Measurements from ENCODE around the gene ADGRF1. TPM values are rescaled to one million over a fixed set of nuclear protein-coding genes. Genes with fewer than 3 reads are reported as not detected.
"Not testable (repeated sequence)": the region's sequence is repeated elsewhere in the genome, so short reads cannot be mapped to it uniquely, and the experiment has no call there.

Gene ADGRF1
- total RNA-seq, 1 donor from 2014 or later, result not detected

DNA sequence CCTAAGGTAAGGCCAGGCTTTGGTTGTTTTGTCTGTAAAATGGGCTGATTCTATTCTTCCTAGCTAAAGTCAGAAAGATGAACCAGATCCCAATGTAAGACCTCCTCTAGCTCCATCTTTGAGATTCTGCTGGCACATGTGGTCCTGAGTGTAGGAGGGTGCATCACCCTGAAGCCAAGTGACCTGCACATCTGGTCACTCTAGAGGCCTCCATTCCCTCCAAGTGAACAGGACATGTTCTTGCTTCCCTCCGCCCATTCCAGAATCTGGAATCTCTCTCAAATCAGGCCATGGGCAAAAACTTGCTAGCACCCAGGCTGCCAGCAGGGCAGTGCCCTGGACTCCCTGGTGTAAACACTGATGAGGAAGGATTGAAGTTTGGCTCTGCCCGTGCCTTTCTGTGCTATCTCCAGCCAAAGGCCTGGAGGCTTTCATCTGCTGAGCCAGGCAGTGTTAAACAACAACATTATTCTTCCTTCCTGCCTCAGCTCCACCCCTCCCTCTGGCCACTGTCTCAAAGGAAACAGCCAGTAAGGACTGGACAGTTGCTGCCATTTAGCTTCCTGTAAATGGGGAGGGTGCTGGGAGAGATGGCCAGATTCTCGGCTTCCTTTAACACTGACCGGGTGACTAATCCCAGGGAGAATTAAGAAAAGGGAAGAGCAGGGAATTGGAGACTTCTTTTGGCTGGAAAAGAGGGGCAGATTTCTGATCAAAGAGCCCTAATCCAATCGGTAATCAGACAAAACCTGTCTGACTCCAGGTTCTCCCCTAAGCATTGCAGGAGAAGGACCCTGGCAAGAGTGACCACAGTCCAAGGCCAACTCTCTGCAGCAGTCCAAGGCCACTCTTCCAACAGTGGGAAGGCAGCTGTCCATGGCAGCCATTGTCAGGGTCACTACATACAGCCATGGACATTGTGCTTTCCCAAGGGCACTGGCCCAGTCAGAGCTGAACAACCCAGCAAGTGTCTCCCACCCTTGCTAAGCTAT lies 19.5 kb upstream of the ADGRF1 start:
- Mint-ChIP-seq H3K4me1 (ENCODE audit: low read depth) (peaks cover 30% of the 10 kb centered on the region), H3K4me3 (ENCODE audit: unreplicated experiment) (no peak overlapping the region), H3K27ac (ENCODE audit: unreplicated experiment) (no peak overlapping the region), H3K27me3 (ENCODE audit: low read depth) (no peaks in the 10 kb centered on the region), H3K36me3 (ENCODE audit: low read depth) (no peaks in the 10 kb centered on the region), H3K9me3 (ENCODE audit: low read depth) (peaks cover 7% of the 10 kb centered on the region)
- DNase-seq (ENCODE audit: low spot score), result no peak
- TF ChIP-seq, protein P1, sequence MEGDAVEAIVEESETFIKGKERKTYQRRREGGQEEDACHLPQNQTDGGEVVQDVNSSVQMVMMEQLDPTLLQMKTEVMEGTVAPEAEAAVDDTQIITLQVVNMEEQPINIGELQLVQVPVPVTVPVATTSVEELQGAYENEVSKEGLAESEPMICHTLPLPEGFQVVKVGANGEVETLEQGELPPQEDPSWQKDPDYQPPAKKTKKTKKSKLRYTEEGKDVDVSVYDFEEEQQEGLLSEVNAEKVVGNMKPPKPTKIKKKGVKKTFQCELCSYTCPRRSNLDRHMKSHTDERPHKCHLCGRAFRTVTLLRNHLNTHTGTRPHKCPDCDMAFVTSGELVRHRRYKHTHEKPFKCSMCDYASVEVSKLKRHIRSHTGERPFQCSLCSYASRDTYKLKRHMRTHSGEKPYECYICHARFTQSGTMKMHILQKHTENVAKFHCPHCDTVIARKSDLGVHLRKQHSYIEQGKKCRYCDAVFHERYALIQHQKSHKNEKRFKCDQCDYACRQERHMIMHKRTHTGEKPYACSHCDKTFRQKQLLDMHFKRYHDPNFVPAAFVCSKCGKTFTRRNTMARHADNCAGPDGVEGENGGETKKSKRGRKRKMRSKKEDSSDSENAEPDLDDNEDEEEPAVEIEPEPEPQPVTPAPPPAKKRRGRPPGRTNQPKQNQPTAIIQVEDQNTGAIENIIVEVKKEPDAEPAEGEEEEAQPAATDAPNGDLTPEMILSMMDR (IDR thresholded peaks at IDR 0.05), result no peak

DNA sequence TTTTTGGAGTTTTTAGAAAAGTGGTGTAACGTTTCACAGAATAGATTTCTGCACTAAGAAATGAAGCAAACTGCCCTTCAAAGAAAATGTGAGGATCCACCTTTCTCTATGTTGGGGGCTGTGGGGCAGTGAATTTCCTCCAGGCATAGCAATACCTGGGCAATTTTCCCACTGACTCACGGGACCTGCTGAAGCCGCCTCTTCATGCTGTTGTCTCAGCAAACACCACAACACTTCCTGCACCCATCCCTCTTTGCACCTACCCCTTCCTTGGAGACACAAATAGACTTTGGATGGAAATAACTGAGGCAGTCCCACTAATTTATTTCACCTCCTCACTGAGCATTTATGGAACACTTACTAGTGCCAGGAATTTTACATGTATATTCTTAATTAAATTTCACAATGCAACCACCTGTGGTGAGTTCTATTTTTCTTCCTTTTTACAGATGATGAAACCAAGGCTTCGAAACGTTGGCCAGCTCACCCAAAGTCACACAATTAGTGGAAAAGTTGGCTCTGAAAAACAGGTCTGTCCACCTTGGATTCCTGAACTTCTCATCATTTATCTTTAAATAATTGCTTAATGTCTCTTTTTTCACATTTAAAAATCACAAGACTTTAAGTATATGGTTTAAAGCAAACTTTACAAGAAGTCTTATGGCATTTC lies 17.2 kb upstream of the ADGRF1 start:
- H3K4me3 Mint-ChIP-seq (ENCODE audit: unreplicated experiment), result no peak overlapping the region
- peaks cover 30% of the 10 kb centered on the region for H3K4me1 Mint-ChIP-seq (ENCODE audit: low read depth)
- peaks cover 4% of the 10 kb centered on the region for H3K36me3 Mint-ChIP-seq (ENCODE audit: low read depth)
- H3K27ac Mint-ChIP-seq (ENCODE audit: unreplicated experiment), result no peak overlapping the region
- DNase-seq (ENCODE audit: low spot score), result no peak
- TF ChIP-seq, protein P1 (IDR thresholded peaks at IDR 0.05), result no peak
- H3K9me3 Mint-ChIP-seq (ENCODE audit: low read depth), result peaks cover 9% of the 10 kb centered on the region
- no peaks in the 10 kb centered on the region for H3K27me3 Mint-ChIP-seq (ENCODE audit: low read depth)

DNA sequence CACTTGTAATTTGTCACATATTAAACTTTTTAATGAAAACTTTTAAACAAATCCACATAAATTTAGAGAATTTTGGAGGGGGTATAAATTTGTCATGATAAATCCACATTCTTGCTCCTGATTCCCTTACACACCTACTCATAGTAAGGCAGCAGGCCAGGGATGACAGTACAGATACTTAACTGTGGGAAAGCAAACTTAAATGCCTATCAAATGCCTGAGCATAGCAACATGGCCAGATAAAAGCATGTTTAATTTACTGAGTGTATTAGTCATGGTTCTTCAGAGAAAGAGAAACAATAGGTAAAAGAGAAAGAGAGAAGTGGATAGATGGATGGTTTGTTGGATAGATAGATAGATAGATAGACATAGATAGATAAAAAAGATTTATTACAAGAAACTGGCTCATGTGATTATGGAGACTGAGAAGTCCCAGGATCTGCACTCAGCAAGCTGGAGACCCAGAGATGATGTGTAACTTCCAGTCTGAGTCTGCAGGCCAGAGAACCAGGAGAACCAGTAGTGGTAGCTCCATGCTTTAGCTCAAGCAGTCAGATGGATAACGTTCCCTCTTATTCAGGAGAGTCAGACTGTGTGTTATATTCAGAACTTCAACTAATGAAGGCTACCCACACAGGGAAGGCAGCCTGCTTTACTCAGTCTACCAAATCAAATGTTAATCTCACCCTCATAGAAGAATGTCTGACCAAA lies 15.9 kb upstream of the ADGRF1 start:
- TF ChIP-seq, protein P1 (IDR thresholded peaks at IDR 0.05), result no peak
- peaks cover 4% of the 10 kb centered on the region for H3K36me3 Mint-ChIP-seq (ENCODE audit: low read depth)
- peaks cover 30% of the 10 kb centered on the region for H3K4me1 Mint-ChIP-seq (ENCODE audit: low read depth)
- H3K9me3 Mint-ChIP-seq (ENCODE audit: low read depth), result peaks cover 6% of the 10 kb centered on the region
- DNase-seq (ENCODE audit: low spot score), result no peak
- H3K4me3 Mint-ChIP-seq (ENCODE audit: unreplicated experiment), result no peak overlapping the region
- H3K27me3 Mint-ChIP-seq (ENCODE audit: low read depth), result no peaks in the 10 kb centered on the region
- peak overlapping the region; percentile 90 for H3K27ac Mint-ChIP-seq (ENCODE audit: unreplicated experiment)

DNA sequence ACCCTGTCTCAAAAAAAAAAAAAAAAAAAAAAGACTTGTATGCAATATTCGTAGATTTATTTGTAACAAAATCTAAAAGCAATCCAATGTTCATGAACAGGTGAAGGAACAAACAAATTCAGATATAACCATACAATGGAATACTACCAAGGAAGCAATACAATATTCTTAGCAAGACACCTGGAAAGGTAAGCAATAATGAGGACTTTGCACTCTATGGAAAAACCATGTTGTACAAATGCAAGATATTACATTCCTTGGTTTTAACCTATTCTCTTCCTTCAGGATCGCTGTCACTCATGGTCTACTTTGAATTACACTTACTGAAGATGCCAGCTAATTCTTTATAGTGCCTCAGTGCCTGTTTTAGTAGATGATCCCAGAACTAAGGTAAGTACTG lies 14.7 kb upstream of the ADGRF1 start:
- Mint-ChIP-seq H3K4me3 (ENCODE audit: unreplicated experiment) (no peak overlapping the region), H3K27me3 (ENCODE audit: low read depth) (no peaks in the 10 kb centered on the region), H3K9me3 (ENCODE audit: low read depth) (peaks cover 4% of the 10 kb centered on the region), H3K36me3 (ENCODE audit: low read depth) (peaks cover 4% of the 10 kb centered on the region), H3K27ac (ENCODE audit: unreplicated experiment) (peak overlapping the region; percentile 90), H3K4me1 (ENCODE audit: low read depth) (peaks cover 30% of the 10 kb centered on the region)
- DNase-seq (ENCODE audit: low spot score), result no peak
- TF ChIP-seq, protein P1 (IDR thresholded peaks at IDR 0.05), result no peak

DNA sequence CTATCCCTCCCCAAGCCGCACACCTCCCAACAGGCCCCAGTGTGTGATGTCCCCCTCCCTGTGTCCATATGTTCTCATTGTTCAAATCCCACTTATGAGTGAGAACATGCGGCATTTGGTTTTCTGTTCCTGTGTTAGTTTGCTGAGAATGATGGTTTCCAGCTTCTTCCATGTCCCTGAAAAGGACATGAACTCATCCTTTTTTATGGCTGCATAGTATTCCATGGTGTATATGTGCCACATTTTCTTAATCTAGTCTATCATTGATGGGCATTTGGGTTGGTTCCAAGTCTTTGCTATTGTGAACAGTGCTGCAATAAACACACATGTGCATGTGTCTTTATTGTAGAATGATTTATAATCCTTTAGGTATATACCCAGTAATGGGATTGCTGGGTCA lies 12.2 kb upstream of the ADGRF1 start:
- not testable (repeated sequence) for H3K4me3 Mint-ChIP-seq (ENCODE audit: unreplicated experiment); H3K27me3 Mint-ChIP-seq (ENCODE audit: low read depth); H3K36me3 Mint-ChIP-seq (ENCODE audit: low read depth); H3K9me3 Mint-ChIP-seq (ENCODE audit: low read depth); DNase-seq (ENCODE audit: low spot score); H3K27ac Mint-ChIP-seq (ENCODE audit: unreplicated experiment)
- peaks cover 20% of the 10 kb centered on the region for H3K4me1 Mint-ChIP-seq (ENCODE audit: low read depth)
